ENCODE results near the gene CIAO2B.
A peak's percentile ranks its signal among the peaks of the same experiment; 100 is the strongest.
"Not testable (repeated sequence)": the region's sequence is repeated elsewhere in the genome, so short reads cannot be mapped to it uniquely, and the experiment has no call there.

CIAO2B gene

GRCh38 chr16:66936889-66937554 lies 2.8 kb upstream of the CIAO2B start:
- no peak for DNase-seq

- no peak for DNase-seq
These were observed 2.3 kb upstream of the CIAO2B start for GRCh38 chr16:66936462-66936861.

DNA sequence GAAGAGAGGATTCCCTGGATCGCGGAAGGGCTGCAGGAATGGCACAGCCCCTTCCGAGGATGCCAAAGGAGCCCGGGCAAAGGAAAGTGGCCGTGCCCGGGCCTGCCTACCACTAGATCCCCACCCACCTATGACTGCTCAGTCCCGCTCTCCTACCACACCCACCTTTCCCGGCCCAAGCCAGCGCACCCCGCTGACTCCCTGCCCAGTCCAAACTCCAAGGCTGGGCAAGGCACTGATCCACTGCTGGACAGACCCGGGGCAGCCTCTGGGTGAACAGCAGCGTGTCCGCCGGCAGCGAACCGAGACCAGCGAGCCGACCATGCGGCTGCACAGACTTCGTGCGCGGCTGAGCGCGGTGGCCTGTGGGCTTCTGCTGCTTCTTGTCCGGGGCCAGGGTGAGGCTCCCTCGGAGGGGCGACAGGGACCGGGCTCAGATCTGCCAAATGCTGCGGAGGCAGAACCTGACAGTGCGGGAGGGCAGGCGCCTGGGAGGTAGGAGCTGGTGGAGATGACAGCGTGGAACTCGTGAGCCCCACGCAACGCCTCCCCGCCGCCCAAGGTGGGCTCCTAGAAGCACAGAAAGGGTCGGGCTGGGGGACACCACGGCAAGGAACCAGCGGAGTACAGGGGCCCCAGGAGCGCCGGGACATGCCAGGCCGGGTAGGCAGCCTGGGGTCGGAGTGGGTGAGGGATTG lies 1.3 kb upstream of the CIAO2B start, which contains the start of gene CES2:
Gene CES2 (plus strand): TSS at position 203 of the 698 bp plus-strand sequence. CDS start 120 bp downstream, at position 323.
- DNase-seq: no peak

GRCh38 chr16:66934839-66935313 lies 674 bp upstream of the CIAO2B start:
- DNase-seq: not testable (repeated sequence)

- DNase-seq: no peak
These were observed 445 bp downstream of the CIAO2B start for GRCh38 chr16:66933776-66934137.

GRCh38 chr16:66932076-66932475 lies 2.1 kb downstream of the CIAO2B start:
- DNase-seq: no peak

GRCh38 chr16:66931665-66932064 lies 2.5 kb downstream of the CIAO2B start:
- no peak for DNase-seq

DNA sequence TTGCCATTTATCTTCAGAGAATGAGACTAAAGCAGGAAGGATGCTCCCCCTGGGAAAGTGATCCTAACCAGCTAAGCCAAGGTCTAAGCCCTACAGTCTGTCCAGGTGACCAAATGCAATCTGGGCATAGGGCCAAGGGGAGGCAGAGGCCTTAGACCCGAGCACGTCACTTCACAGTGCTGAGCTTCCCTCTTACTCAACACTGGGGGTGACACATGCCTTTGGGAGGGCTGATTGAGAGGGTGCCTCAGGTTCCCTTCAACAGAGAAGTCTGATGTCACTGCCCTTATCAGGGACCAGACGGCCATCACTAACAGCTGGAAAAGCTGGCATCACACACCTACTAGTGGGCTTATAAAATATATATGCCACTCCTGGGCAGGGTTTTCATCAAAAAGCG lies 4.0 kb downstream of the CIAO2B start:
- DNase-seq: no peak

DNA sequence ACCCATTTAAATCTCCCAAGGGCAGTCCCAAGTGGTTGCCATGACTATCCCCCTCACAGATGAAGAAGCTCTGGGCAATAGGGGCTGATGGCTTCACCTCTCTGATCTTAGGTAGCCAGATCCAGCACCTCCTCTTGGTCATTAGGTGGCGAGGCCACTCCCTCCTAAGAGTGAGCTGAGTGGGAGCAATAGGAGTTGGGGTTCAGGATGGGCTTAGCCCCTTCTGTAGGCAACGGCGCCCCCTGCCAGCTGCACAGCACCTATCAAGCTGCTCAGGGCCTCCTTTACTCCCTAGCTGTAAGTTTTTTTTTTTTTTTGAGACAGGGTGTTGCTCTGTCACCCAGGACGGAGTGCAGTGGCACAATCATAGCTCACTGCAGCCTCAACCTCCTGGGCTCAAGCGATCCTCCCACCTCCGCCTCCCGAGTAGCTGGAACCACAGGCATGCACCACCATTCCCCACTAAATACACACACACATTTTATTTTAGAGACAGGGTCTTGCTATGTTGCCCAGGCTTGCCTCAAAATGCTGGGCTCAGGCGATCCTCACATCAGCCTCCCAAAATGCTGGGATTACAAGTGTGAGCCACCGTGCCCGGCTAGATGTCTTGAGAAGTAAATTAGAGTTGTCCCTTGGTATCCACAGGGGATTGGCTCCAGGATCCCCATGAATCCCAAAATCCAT lies 5.4 kb downstream of the CIAO2B start:
- DNase-seq: no peak

GRCh38 chr16:66927918-66928649 lies 6.1 kb downstream of the CIAO2B start:
- DNase-seq: no peak

DNA sequence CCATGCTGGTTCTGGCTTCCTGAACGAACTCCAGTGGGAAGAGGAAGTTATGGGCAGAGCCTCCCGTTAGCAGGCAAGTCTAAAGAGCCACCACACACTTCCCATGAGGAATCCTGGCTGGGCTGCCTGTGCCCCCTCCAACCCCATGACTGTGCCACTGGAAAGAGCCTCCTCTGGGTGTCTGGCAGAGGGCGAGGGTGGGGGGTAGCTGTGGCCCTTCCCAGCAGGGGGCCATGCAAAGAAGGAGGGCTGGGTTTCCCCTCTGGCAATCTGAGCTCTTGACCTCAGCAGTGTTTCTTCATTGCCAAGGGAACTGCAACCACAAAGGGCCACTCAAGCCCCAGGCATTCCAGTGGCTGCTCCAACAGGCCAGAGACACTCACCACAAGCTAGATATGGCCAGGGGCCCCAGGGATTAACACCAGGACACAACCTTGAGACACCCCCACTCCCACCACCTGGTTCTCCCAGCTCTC lies 7.2 kb downstream of the CIAO2B start:
- no peak for DNase-seq

- no peak for DNase-seq
These were observed 7.8 kb downstream of the CIAO2B start for GRCh38 chr16:66926171-66926947.

GRCh38 chr16:66925322-66925840 lies 8.8 kb downstream of the CIAO2B start, which contains the start of gene RRAD:
RRAD (minus strand) TSS chr16:66925535; CDS start chr16:66925179, 356 bp downstream.
- no peak for DNase-seq

- no peak for DNase-seq
These were observed 9.5 kb downstream of the CIAO2B start for GRCh38 chr16:66924527-66925321.

GRCh38 chr16:66923866-66924265 lies 10.3 kb downstream of the CIAO2B start:
- no peak for DNase-seq

DNA sequence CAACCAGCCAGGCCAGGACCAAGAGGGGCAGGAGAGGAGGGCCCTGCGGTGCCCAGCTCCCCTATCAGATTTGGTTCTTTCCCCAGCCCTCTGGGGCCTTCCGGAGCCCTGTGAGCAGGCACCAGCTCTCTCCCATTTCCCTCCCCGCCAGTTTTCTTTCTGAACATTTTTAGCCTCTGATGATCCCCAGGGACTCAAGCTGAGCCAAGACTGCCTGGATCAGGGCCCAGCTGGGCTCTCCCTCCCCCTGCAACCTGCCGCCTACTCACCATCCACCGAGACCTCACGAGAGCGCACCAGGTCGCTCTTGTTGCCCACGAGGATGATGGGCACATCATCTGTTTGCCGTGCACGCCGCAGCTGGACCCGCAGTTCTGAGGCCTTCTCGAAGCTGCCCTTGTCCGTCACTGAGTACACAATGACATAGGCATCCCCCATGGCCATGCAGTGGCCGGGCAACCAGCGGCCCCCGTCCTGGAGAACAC lies 10.9 kb downstream of the CIAO2B start:
- DNase-seq: peak; percentile 84

DNA sequence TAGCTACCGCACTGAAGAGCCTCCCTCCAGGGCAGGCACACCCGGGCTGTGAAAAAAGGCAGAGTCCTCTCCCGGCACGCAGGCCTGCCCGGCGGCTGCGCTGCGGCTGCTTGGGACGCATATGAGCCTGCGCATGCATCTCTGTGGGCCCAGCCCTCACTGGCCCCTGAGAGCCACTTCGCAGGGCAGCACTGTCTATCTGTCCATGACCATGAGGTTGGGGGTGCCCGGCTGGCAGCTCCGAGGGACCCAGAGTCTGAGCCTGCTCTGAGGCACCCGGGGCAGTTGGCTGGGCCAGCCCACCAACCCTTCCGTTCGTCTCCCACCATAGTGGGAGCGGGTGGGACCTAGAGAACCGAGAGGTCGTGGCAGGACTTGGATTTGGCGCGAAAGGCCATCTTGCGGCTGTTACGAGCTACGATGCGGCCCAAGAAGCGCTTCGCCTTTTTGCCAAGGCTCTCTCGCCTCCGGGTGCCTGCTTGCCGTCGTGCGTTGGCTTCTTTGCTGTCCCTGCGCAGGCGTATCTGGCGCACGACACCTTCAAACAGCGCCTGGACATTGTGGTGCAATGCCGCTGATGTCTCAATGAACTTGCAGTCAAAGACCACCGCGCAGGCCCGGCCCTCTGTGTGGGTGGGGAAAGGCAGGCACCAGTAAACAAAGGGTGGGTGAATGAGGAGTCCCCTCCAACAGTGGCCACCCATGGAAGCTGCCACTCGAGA lies 12.3 kb downstream of the CIAO2B start:
- no peak for DNase-seq

DNA sequence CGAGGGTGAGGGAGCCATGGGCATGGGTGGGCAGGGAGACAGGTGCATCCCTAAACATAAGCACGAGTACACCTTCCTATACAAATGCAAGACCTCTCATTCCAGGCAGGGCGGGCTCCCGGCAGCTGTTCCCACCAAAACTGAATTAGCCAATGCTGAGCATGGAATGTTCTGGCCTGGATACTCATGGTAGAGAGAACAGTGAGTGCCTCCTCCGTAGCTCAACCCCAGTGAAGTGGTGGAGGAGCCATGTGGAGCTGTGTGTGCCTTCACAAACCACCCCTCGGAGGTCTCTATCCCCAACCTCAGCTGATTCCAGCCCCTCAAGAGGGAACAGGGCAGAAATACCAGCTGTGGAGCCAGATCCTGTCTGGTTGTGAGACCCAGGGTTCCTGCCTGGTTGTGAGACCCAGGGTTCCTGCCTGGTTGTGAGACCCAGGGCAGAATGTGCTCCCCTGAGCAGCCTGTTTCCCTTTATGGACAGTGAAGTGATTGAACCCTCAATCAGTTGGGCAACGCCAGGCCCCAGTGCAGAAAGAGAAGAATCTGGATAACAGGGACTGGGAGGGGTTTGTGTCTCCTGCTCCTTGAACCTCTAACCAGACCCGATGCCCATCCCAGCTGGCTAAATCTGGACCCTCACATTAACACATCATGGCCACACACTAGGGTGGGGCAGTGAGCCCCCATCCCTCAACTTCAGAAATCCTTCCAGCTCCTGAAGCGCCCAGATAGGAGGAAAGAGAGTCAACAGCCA lies 13.1 kb downstream of the CIAO2B start:
- no peak for DNase-seq

DNA sequence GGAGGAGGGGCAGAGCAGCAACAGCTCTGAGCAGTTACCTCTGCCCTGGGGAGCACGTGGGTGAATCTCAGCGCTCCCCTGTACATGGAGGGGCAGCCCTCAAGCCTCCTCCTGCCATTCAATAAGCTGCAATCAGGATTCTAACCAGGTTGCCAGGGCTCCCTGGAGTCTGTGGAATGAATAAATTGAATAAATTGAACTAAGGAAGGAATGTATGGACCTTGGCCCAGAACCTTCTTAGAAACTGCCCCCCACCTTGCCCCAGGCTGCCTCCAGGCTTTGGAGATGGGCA lies 14.0 kb downstream of the CIAO2B start:
- DNase-seq: no peak
